ENCODE results near the gene NISCH.

DNA sequence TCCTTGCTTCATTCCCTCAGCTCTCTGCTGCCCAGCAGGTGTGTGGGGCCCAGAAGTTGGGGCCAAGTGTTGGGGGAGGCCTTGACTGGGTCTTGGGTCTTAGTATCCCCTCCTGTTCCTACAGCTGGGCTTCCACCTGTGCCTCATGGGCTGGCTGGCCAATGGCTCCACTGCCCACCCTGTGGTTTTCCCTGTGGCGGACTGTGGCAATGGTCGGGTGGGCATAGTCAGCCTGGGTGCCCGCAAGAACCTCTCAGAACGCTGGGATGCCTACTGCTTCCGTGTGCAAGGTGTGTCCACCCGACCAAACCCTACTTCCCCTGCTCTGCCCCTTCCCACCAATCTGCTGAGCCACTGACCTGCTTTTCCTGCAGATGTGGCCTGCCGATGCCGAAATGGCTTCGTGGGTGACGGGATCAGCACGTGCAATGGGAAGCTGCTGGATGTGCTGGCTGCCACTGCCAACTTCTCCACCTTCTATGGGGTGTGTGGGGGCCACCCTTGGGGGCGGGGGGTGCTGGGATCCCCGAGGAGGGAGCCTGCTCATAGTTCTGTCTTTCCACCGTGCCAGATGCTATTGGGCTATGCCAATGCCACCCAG, 67.3 kb downstream of the NISCH start:
- TF ChIP-seq, protein P1, sequence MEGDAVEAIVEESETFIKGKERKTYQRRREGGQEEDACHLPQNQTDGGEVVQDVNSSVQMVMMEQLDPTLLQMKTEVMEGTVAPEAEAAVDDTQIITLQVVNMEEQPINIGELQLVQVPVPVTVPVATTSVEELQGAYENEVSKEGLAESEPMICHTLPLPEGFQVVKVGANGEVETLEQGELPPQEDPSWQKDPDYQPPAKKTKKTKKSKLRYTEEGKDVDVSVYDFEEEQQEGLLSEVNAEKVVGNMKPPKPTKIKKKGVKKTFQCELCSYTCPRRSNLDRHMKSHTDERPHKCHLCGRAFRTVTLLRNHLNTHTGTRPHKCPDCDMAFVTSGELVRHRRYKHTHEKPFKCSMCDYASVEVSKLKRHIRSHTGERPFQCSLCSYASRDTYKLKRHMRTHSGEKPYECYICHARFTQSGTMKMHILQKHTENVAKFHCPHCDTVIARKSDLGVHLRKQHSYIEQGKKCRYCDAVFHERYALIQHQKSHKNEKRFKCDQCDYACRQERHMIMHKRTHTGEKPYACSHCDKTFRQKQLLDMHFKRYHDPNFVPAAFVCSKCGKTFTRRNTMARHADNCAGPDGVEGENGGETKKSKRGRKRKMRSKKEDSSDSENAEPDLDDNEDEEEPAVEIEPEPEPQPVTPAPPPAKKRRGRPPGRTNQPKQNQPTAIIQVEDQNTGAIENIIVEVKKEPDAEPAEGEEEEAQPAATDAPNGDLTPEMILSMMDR (IDR thresholded peaks at IDR 0.05), result no peak
- no peak for TF ChIP-seq EZH2 (IDR thresholded peaks at IDR 0.05)
